NCI-H526 treated with DMSO at 0.1 percent for 48 hours (cell line): ENCODE results near the gene GOLGA8G.
"Not testable (repeated sequence)": the region's sequence is repeated elsewhere in the genome, so short reads cannot be mapped to it uniquely, and the experiment has no call there.

ENCODE experiments used
- DNase-seq: peaks from one replicate; lab custom pipeline; 2025; lab: John Stamatoyannopoulos, UW

The GOLGA8G gene, protein sequence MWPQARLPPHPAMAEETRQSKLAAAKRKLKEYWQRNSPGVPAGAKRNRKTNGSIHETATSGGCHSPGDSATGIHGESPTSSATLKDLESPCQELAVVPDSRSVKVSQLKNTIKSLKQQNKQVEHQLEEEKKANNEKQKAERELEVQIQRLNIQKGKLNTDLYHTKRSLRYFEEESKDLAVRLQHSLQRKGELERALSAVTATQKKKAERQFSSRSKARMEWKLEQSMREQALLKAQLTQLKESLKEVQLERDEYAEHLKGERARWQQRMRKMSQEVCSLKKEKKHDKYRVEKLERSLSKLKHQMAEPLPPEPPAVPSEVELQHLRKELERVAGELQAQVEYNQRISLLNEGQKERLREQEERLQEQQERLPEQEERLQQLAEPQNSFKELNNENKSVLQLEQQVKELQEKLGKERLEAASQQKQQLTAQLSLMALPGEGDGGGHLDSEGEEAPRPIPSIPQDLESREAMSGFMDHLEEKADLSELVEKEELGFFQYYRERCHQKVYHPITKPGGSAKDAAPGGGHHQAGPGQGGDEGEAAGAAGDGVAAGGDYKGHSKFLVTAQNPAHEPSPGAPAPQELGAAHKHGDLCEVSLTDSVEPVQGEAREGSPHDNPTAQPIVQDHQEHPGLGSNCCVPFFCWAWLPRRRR

DNA sequence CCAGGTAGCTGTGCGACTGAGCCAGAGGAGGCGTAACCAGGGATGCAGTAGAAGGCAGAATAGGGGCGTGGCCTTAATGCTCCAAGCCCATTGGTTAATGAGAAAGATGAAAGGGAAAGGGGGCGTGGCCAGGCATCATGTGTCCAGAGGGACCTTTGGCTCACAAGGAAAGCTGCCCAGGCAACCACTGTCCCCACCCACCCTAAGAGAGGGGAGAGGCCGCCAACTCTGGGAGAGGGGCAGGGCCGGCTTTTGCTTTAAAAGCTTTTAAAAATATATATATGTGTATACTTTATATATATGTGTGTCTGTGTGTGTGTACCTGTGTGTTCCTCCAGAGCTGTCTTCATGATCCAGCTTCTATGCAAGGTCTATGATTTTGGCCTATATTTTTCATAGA is at the start of gene GOLGA8G:
Gene GOLGA8G (minus strand): TSS at position 18 of the 400 bp plus-strand sequence. CDS start 62 bp downstream, outside the sequence.
- not testable (repeated sequence) for DNase-seq

DNA sequence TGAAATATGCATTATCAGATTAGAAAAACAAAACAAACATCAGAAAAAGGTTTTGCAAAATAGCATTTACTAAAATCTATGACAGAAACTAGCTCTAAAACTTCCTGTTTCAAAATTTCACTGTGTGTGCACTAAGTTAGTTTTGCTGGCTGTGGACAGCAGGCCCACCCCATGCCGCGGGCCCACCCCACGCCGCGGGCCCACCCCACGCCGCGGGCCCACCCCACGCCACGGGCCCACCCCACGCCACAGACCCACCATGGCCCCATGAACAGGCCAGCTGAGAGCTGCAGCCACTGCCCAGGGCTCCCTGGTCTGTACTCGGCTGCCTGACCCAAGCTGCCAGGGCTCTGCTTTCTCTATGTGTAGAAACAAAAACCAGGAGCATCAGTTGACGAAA is 40.6 kb upstream of the GOLGA8G start:
- DNase-seq = not testable (repeated sequence)

DNA sequence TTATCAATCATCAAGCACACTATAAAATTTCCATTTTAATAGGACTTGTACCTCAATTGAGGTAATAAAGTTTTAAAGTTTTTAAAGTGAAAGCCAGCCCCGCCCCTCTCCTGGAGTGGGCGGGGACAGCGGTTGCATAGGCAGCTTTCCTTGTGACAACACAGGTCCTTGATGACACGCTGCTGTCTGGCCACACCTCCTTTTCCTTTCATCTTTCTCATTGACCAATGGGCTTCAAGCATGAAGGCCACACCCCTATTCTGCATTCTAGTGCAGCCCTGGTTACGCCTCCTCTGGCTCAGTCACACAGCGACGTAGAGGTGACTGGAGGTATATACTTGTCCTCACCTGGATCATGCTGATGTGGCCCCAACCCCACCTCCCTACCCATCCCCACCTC is 20.5 kb upstream of the GOLGA8G start, which contains the start of gene GOLGA6L25:
Gene GOLGA6L25 (plus strand): TSS at position 301 of the 400 bp plus-strand sequence. CDS start 61 bp downstream, at position 362.
- not testable (repeated sequence) for DNase-seq

DNA sequence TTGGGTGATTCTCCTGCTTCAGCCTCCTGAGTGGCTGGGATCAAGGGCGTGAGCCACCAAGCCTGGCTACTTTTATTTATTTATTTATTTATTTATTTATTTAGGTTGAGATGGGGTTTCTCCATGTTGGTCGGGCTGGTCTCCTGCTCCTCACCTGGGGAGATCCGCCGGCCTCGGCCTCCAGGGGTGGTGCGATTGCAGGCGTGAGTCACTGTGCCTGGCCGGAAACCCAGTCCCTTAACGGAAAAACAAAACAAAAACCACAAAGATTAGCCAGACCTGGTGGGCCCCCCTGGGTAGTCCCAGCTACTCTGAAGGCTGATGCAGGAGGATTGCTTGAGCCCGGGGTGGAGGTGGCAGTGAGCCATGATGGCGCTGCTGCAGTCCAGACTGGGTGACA is 17.6 kb downstream of the GOLGA8G start:
- DNase-seq = not testable (repeated sequence)

DNA sequence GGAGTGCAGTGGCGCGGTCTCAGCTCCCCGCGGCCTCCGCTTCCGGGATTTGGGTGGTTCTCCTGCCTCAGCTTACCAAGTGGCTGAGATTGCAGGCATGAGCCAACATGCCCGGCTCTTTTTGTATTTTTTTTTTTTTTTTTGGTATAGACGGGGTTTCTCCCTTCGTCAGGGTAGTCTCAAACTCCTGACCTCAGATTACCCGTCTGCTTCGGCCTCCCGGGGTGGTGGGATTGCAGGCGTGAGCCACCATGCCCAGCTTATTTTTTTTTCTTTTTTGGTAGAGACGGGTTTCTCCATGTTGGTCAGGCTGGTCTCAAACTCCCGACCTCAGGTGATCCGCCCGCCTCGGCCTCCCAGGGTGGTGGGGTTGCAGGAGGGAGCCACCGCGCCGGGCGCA is 18.6 kb downstream of the GOLGA8G start:
- not testable (repeated sequence) for DNase-seq

DNA sequence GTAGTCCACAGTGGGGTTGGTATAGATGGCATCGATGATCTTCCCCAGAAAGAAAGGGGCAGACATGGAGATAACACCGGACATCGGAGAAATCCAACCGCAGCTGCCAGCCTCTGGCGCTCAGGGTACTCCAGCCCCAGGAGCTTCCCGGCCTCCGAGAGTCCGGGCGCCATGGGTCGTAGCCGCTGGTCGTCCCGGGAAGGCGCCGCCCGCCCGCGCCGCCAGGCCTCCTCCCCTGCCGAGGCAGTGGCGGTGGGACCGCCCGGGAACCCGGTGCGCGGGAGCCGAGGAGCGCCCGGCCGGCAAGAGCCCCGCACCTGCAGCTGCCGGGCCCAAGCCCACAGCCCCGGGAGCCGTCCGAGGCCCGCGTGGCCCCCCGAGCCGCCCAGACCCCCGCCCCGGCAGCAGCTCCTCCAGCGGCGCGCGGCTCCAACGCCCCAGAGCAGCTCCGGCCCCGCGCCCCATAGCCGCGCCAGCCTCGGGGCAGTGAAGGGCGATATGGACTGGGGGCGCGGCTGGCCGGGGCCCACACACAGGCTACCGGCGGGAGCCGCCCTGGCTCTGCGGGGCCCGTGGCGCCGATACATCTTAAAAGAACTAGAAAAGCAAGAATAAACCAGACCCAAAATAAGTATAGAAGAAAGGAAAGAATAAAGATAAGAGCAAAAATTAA is 24.4 kb downstream of the GOLGA8G start:
- DNase-seq = not testable (repeated sequence)

DNA sequence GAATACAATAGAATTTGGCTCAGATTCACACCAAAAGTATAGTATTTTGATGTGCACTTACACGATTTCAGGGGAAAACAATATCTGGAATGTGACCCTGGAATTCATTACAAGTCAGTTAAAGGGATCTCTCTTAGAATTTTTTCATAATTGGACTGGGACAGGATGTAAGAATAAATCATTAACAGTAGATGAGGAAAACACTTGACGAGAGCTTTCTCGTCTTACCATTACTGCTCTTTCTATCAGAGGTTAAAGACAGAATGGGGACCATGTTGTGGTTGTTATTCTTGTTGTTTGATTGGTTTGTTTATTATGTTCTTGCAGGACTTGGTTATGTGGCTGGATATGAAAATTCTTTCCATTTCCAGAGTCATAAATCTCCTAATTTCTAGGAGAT is 51.4 kb downstream of the GOLGA8G start:
- DNase-seq = not testable (repeated sequence)
